Natural killer cell treated with Interleukin-12 subunit alpha and Interleukin-12 subunit beta and Interleukin-15 and Interleukin-18, amount 100 ng/mL, for 72 hours (primary cell): ENCODE data around the gene SIMC1. TPM values are rescaled to one million over a fixed set of nuclear protein-coding genes. Genes with fewer than 3 reads are reported as not detected.
A peak's percentile ranks its signal among the peaks of the same experiment; 100 is the strongest.

Experiments
- ATAC-seq, 2 donors: fragments of 150-1000 bp; cut with Tn5 transposase in 1 of 2; sonication (Bioruptor Pico), chemical (Tn5 transposase) in 1 of 2; 2 replicates each; pipeline ENCODE4 v1.10.0; 2021
- DNase-seq: peaks from one replicate; pipeline ENCODE4 v3.0.0; 2022; ENCODE audit warnings: low spot score
- H3K27ac Mint-ChIP-seq, 2 donors: 1 replicate in 1 of 2; 2 replicates in 1 of 2; pipeline ENCODE4 v1.8.0; 2022; ENCODE audit warnings: mixed read lengths in 2 of 2, mild to moderate bottlenecking in 1 of 2, moderate library complexity in 1 of 2
- H3K27me3 Mint-ChIP-seq, 2 donors: 1 replicate in 1 of 2; 2 replicates in 1 of 2; pipeline ENCODE4 v1.8.0; 2022; ENCODE audit warnings: mixed read lengths in 2 of 2
- H3K36me3 Mint-ChIP-seq: one replicate; pipeline ENCODE4 v1.8.0; 2022; ENCODE audit warnings: mixed read lengths
- H3K4me1 Mint-ChIP-seq, 2 donors: 1 replicate in 1 of 2; 2 replicates in 1 of 2; pipeline ENCODE4 v1.8.0; 2022; ENCODE audit warnings: low read depth in 2 of 2, mixed read lengths in 2 of 2, mild to moderate bottlenecking in 1 of 2
- H3K4me3 Mint-ChIP-seq: one replicate; pipeline ENCODE4 v1.8.0; 2022; ENCODE audit warnings: mixed read lengths
- H3K9me3 Mint-ChIP-seq: 2 replicates; pipeline ENCODE4 v1.8.0; 2022; ENCODE audit warnings: mixed read lengths
- total RNA-seq, 2 donors: library from RNA; stranded (reverse); gene quantifications; one replicate each; pipeline ENCODE4 v1.2.3, GENCODE V29; 2022

The SIMC1 gene
- total RNA-seq, 2 donors from 2014 or later: 16.5 to 39.6 TPM

DNA sequence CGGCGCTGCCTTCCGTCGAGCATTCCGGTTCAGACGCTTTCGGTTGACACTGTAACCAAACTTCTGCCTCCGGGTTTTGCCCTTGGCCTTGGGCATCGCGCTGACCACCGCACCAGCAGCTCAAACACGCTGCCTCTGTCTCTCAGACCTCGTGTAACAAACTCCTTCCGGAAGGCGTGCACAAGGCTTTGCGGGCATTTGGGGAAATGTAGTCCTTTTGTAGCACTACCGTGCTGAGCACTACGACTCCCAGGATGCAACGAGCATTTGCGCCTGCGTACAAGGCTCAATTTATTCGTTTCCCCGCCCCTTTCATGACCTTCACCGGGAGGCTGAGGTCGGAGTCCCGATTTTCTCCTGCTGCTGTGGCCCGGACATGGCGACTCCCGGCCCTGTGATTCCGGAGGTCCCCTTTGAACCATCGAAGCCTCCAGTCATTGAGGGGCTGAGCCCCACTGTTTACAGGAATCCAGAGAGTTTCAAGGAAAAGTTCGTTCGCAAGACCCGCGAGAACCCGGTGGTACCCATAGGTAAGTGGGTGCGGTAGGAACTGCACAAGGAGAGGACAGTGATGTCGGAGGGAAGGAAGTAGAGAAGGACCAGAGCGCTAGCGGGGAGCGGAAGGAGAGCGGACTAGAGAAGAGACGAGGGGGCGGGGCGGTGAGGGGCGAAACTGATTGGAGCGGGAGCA lies 150.4 kb downstream of the SIMC1 start, which contains the start of the genes HIGD2A and NOP16:
Gene HIGD2A, plus strand, starts transcription at position 308 of the 691 bp plus-strand sequence. Its CDS starts 69 bp downstream, at position 377.
Gene NOP16, minus strand, starts transcription at position 155 of the 691 bp plus-strand sequence. Its CDS starts 59 bp downstream, at position 96.
- Mint-ChIP-seq H3K4me1 (peaks cover 29 to 31% of the 10 kb centered on the region in 2 donors), H3K4me3 (peak within 1 kb of the TSS; percentile 92), H3K36me3 (peaks cover 22% of the 10 kb centered on the region)

DNA sequence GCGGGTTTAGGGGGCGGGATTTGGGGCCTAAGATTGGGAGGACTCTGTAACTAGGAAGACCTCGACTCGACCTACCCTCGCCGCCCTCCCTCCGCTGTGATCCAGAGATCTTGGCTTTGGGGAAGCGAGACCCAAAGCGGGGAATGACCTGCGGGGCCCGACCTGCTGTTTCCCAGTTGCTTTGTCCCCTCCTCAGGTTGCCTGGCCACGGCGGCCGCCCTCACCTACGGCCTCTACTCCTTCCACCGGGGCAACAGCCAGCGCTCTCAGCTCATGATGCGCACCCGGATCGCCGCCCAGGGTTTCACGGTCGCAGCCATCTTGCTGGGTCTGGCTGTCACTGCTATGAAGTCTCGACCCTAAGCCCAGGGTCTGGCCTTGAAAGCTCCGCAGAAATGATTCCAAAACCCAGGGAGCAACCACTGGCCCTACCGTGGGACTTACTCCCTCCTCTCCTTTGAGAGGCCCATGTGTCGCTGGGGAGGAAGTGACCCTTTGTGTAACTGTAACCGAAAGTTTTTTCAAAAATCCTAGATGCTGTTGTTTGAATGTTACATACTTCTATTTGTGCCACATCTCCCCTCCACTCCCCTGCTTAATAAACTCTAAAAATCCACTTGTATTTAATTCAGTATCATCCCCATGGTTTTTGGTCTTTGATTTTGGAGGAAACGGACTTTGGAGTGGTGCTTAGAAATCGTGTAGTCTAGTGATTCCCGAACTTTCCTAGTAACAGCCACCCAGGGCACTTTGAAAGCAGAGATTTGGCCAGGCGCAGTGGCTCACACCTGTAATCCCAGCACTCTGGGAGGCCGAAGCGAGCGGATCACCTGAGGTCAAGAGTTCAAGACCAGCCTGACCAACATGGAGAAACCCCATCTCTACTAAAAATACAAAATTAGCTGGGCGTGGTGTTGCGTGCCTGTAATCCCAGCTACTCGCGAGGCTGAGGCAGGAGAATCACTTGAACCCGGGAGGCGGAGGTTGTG lies 151.2 kb downstream of the SIMC1 start:
- Mint-ChIP-seq H3K9me3 (no peaks in the 10 kb centered on the region), H3K27me3 (no peaks in the 10 kb centered on the region), H3K4me3 (peak overlapping the region; percentile 92), H3K36me3 (peaks cover 22% of the 10 kb centered on the region), H3K4me1 (peaks cover 29 to 31% of the 10 kb centered on the region in 2 donors), H3K27ac (peak overlapping the region; percentile 87 to 96)
- ATAC-seq: peak; percentile 45 to 49
- DNase-seq: no peak

More for the DNA sequence above, 150.4 kb downstream of the SIMC1 start, which contains the start of the genes HIGD2A and NOP16:
- DNase-seq: peak; percentile 99
- peak within 1 kb of the TSS; percentile 87 to 96 for H3K27ac Mint-ChIP-seq
- H3K9me3 Mint-ChIP-seq: no peaks in the 10 kb centered on the region
- peak; percentile 95 to 96 for ATAC-seq
- H3K27me3 Mint-ChIP-seq: no peaks in the 10 kb centered on the region

DNA sequence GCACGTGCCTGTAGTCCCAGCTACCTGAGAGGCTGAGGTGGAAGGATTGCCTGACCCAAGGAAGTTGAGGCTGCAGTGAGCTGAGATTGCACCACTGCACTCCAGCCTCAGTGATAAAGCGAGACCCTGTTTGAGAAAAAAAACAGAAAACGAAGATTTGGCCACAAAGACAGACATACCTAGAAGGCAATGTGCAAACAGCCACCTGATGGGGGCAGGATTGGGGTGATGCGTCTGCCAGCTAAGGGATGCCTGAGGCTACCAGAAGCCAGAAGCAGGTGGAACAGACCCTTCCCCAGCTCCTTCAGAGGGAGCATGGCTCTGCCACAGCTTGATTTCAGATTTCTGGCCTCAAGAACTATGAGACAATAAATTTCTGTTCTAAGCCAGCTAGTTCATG lies 153.3 kb downstream of the SIMC1 start:
- ATAC-seq (no peak), DNase-seq (no peak)
- Mint-ChIP-seq H3K4me1 (peaks cover 18 to 22% of the 10 kb centered on the region in 2 donors), H3K9me3 (no peaks in the 10 kb centered on the region), H3K27me3 (no peaks in the 10 kb centered on the region), H3K36me3 (peaks cover 12% of the 10 kb centered on the region), H3K27ac (peak overlapping the region in 1 of 2 donors; percentile 61), H3K4me3 (no peak overlapping the region)

DNA sequence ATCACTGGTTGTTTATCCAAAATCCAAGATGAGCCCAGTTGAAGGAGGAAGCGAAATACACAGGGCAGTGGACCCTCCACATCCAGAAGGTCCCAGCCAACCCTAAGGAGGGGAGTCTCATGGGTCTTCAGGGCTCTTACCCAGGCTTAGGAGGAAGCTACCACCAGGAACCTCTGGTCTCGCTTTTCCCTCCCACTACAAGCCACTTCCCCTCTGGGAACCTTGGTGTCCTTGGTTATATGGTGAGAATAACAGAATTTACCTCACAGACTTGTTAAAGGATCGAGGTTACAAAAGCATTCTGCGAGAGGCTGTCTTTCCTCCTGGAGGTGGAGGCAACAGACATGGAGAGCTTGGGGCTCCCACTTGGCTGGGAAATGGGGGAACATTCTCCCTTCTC lies 153.8 kb downstream of the SIMC1 start:
- Mint-ChIP-seq H3K4me3 (no peak overlapping the region), H3K36me3 (peaks cover 11% of the 10 kb centered on the region), H3K9me3 (no peaks in the 10 kb centered on the region), H3K4me1 (peaks cover 12 to 17% of the 10 kb centered on the region in 2 donors), H3K27me3 (no peaks in the 10 kb centered on the region), H3K27ac (no peak overlapping the region)
- DNase-seq (no peak), ATAC-seq (no peak)

DNA sequence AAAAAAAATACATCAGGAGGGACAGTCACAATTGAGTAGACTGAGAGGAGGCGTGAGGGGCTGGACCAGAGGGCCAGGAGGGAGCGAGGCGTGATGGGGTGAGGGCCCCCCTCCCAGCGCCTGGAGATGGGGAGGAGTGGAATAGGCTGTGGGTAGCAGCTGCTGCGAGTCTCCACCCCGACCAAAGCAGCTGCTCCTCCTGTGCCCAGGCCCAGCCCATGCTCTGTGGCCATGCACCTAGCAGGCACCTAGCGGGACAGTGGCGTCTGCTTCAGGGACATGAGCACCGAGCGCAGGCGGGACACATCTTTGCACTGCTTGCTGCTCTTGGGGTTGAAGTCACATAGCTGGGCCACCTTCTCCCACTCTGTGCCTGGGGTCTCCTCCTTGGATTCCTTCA lies 154.3 kb downstream of the SIMC1 start:
- no peaks in the 10 kb centered on the region for H3K27me3 Mint-ChIP-seq
- H3K27ac Mint-ChIP-seq: no peak overlapping the region
- H3K36me3 Mint-ChIP-seq: peaks cover 5% of the 10 kb centered on the region
- ATAC-seq: no peak
- peaks cover 7 to 12% of the 10 kb centered on the region in 2 donors for H3K4me1 Mint-ChIP-seq
- DNase-seq: no peak
- no peaks in the 10 kb centered on the region for H3K9me3 Mint-ChIP-seq
- no peak overlapping the region for H3K4me3 Mint-ChIP-seq

- Mint-ChIP-seq H3K27me3 (no peaks in the 10 kb centered on the region), H3K36me3 (no peaks in the 10 kb centered on the region), H3K27ac (no peak overlapping the region), H3K4me1 (peaks cover 0 to 10% of the 10 kb centered on the region in 2 donors), H3K4me3 (no peak overlapping the region), H3K9me3 (no peaks in the 10 kb centered on the region)
- ATAC-seq: no peak
- DNase-seq: no peak
These were observed 155.9 kb downstream of the SIMC1 start for GRCh38 chr5:176394096-176394495.

DNA sequence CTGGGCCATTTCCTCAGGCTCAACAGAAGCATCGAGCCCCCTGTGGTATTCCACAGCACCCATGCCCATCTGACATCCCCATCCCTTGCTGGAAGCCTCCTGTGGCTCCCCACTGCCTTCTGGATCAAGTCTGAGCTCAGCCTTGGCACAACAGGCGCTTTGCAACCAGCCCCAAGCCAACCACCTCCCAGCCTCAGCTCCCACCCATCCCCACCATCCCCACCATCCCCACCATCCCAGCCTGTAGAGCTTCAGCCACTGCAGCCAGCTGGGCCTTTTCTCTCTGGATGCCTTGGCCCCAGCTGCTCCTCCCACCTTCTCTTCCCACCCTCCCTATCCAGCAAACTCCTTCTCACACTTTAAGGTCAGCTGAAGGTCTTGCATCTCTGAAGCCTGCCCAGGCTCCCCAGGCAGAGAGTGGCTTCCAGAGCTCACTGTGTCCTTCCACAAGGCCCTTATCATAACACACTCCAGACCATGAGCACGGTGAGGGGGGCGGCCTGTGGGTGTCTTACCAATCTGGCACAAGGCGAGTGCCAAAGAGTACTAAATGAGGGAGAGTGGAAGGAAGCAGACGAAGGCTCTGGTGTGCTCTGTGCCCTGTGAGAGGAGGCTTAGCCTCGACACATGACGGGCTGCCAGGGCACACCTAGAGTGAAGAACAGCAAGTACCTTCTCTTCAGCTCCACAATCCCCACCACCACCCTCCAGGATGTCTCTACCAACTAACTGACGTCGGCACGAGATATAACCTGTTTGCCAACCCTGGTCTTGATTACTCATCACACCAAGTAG lies 156.9 kb downstream of the SIMC1 start:
- Mint-ChIP-seq H3K4me3 (no peak overlapping the region), H3K4me1 (peaks cover 0 to 6% of the 10 kb centered on the region in 2 donors), H3K36me3 (no peaks in the 10 kb centered on the region), H3K27me3 (no peaks in the 10 kb centered on the region), H3K27ac (no peak overlapping the region), H3K9me3 (no peaks in the 10 kb centered on the region)
- ATAC-seq (no peak), DNase-seq (no peak)

Other genes starting within 250 kb of the SIMC1 start
- gene KIAA1191, start 123.3 kb downstream of the SIMC1 start, total RNA-seq: 10 to 100 TPM; 61.1 to 66.7 TPM
- gene ARL10, start 127.1 kb downstream of the SIMC1 start, total RNA-seq: 10 to 100 TPM in 1 of 2 donors, 1 to 10 TPM in 1; 8.1 to 12.9 TPM
- gene NOP16, start 150.2 kb downstream of the SIMC1 start, total RNA-seq: 100 to 1,000 TPM in 1 of 2 donors, 10 to 100 TPM in 1; 62.0 to 155 TPM
- 100 to 1,000 TPM in 1 of 2 donors, 10 to 100 TPM in 1; 88.9 to 117 TPM for gene HIGD2A, start 150.3 kb downstream of the SIMC1 start, total RNA-seq
- gene CLTB, start 178.1 kb downstream of the SIMC1 start, total RNA-seq: 10 to 100 TPM; 64.0 to 80.5 TPM
- 10 to 100 TPM; 47.3 to 50.5 TPM for gene FAF2, start 210.0 kb downstream of the SIMC1 start, total RNA-seq